ENCODE results near the gene DPH7. TPM values are rescaled to one million over a fixed set of nuclear protein-coding genes. Genes with fewer than 3 reads are reported as not detected.

Gene DPH7
- total and polyA plus RNA-seq, 11 donors = 12.6 to 23.7 (median 16.7) TPM

- no peak overlapping the region for H3K4me3 ChIP-seq
- no peak overlapping the region for H3K27ac ChIP-seq
- 82 to 97% (median 90%) methylated on average over 9 to 15 of the region's 15 CpGs for WGBS, 4 donors
- TF ChIP-seq POLR2A (IDR thresholded peaks at IDR 0.05) = no peak
- TF ChIP-seq, protein P1, sequence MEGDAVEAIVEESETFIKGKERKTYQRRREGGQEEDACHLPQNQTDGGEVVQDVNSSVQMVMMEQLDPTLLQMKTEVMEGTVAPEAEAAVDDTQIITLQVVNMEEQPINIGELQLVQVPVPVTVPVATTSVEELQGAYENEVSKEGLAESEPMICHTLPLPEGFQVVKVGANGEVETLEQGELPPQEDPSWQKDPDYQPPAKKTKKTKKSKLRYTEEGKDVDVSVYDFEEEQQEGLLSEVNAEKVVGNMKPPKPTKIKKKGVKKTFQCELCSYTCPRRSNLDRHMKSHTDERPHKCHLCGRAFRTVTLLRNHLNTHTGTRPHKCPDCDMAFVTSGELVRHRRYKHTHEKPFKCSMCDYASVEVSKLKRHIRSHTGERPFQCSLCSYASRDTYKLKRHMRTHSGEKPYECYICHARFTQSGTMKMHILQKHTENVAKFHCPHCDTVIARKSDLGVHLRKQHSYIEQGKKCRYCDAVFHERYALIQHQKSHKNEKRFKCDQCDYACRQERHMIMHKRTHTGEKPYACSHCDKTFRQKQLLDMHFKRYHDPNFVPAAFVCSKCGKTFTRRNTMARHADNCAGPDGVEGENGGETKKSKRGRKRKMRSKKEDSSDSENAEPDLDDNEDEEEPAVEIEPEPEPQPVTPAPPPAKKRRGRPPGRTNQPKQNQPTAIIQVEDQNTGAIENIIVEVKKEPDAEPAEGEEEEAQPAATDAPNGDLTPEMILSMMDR (IDR thresholded peaks at IDR 0.05) = no peak
- H3K9me3 ChIP-seq = peaks cover 0 to 8% (median 0%) of the 10 kb centered on the region in 12 donors
- no peaks in the 10 kb centered on the region for H3K4me1 ChIP-seq
- DNase-seq (no peak), ATAC-seq (peak in 1 of 4 donors; percentile 15)
- intact Hi-C loops (cut with DNase I) = loop anchor here in 1 of 10 donors (10.0 kb wide), 1 partner anchor 361 kb away; no protein-coding TSS in a partner anchor
- peaks cover 0 to 4% (median 0%) of the 10 kb centered on the region in 9 donors for H3K36me3 ChIP-seq
- H3K27me3 ChIP-seq = no peaks in the 10 kb centered on the region
Measured at GRCh38 chr9:137506274-137506673, 72.5 kb downstream of the DPH7 start.

DNA sequence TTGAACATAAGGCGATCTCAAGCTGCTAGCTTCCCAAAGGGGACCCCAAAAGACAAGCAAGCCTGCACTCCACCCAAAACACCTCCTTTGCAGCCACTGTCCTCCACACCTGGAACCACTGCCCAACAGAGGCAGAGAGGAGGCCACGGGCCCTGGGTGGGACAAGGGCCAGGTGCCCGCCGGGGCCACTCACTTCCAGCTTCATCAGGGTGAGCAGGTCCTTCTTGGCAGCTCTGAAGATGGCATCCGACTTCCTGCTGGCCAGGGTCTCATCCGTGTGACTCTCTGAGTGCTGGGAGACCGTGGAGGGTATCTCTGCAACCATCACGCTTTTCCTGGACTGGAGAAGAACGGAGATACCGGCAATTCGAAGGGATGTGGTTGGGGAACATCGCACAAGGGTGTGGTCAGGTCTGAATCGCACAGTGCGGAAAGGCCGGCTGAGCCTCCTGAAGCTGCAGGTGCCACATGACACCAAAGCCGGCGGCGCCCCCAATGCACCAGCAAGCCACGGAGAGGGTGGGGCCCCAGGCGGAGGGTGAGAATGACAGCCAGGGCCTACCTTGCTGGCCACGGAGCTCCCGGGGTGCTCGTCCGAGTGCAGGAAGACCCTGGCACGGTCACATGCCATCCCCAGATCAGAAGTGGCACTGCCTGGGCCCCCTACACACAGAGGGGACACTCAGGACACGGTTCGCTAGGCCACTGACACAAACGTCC lies 73.1 kb downstream of the DPH7 start:
- H3K9me3 ChIP-seq = peaks cover 0 to 8% (median 0%) of the 10 kb centered on the region in 12 donors
- WGBS, 4 donors = 91 to 93% (median 93%) methylated on average over 26 to 28 of the region's 28 CpGs
- TF ChIP-seq, protein P1 (IDR thresholded peaks at IDR 0.05) = no peak
- TF ChIP-seq POLR2A (IDR thresholded peaks at IDR 0.05) = no peak
- no peak overlapping the region for H3K27ac ChIP-seq
- peaks cover 0 to 8% (median 0%) of the 10 kb centered on the region in 9 donors for H3K36me3 ChIP-seq
- no peak overlapping the region for H3K4me3 ChIP-seq
- H3K27me3 ChIP-seq = no peaks in the 10 kb centered on the region
- H3K4me1 ChIP-seq = no peaks in the 10 kb centered on the region
- ATAC-seq (peak in 1 of 4 donors; percentile 23), DNase-seq (no peak)
- intact Hi-C loops (cut with DNase I) = loop anchor here in 1 of 10 donors (10.0 kb wide), 1 partner anchor 361 kb away; no protein-coding TSS in a partner anchor

Other genes with a start within 250 kb of the DPH7 start
- gene EXD3, start 155.8 kb downstream of the DPH7 start, total RNA-seq = 10 to 100 TPM in 2 of 9 donors, 1 to 10 TPM in 7; 4.1 to 12.9 (median 8.6) TPM
- gene EXD3, start 155.8 kb downstream of the DPH7 start, polyA plus RNA-seq = 10 to 100 TPM in 1 of 2 donors, 1 to 10 TPM in 1; 5.6 to 15.2 TPM
- 1 to 10 TPM in 8 of 9 donors, under 1 TPM in 1; 0.81 to 5.5 (median 2.7) TPM for gene NOXA1, start 155.5 kb downstream of the DPH7 start, total RNA-seq
- gene NOXA1, start 155.5 kb downstream of the DPH7 start, polyA plus RNA-seq = 1 to 10 TPM in 1 of 2 donors, under 1 TPM in 1; 0.44 to 4.1 TPM
- gene ENTPD8, start 137.6 kb downstream of the DPH7 start, total RNA-seq = not detected
- not detected for gene ENTPD8, start 137.6 kb downstream of the DPH7 start, polyA plus RNA-seq
- 10 to 100 TPM in 8 of 9 donors, 1 to 10 TPM in 1; 7.5 to 21.0 (median 12.6) TPM for gene NSMF, start 119.6 kb downstream of the DPH7 start, total RNA-seq
- gene NSMF, start 119.6 kb downstream of the DPH7 start, polyA plus RNA-seq = 10 to 100 TPM; 17.3 to 22.1 TPM
- 10 to 100 TPM in 1 of 9 donors, 1 to 10 TPM in 8; 4.4 to 10.1 (median 7.6) TPM for gene PNPLA7, start 28.5 kb downstream of the DPH7 start, total RNA-seq
- gene PNPLA7, start 28.5 kb downstream of the DPH7 start, polyA plus RNA-seq = 1 to 10 TPM in 1 of 2 donors, under 1 TPM in 1; 0.78 to 8.8 TPM
- gene MRPL41, start 27.0 kb downstream of the DPH7 start, total RNA-seq = 100 to 1,000 TPM; 118 to 389 (median 196) TPM
- gene MRPL41, start 27.0 kb downstream of the DPH7 start, polyA plus RNA-seq = 100 to 1,000 TPM; 160 to 847 TPM
- 10 to 100 TPM in 4 of 9 donors, 1 to 10 TPM in 5; 6.8 to 19.9 (median 9.4) TPM for gene ZMYND19, start 11.6 kb upstream of the DPH7 start, total RNA-seq
- 10 to 100 TPM; 12.0 to 20.5 TPM for gene ZMYND19, start 11.6 kb upstream of the DPH7 start, polyA plus RNA-seq
- 10 to 100 TPM; 14.1 to 43.6 (median 20.7) TPM for gene ARRDC1, start 26.8 kb upstream of the DPH7 start, total RNA-seq
- 10 to 100 TPM; 23.2 to 42.6 TPM for gene ARRDC1, start 26.8 kb upstream of the DPH7 start, polyA plus RNA-seq
- 10 to 100 TPM; 27.8 to 55.9 (median 32.0) TPM for gene EHMT1, start 40.1 kb upstream of the DPH7 start, total RNA-seq
- 10 to 100 TPM; 24.5 to 27.1 TPM for gene EHMT1, start 40.1 kb upstream of the DPH7 start, polyA plus RNA-seq